HG03378 (cell line): ENCODE measurements around the gene TNNC2.
A peak's percentile ranks its signal among the peaks of the same experiment; 100 is the strongest.
"Not testable (repeated sequence)": the region's sequence is repeated elsewhere in the genome, so short reads cannot be mapped to it uniquely, and the experiment has no call there.

Experiments
- ATAC-seq: cut with Tn5 transposase; IDR thresholded peaks from one replicate; pipeline ENCODE4 v1.9.1; 2021; ENCODE audit warnings: mild to moderate bottlenecking, moderate library complexity; ENCODE audit not compliant: unreplicated experiment

The TNNC2 gene

DNA sequence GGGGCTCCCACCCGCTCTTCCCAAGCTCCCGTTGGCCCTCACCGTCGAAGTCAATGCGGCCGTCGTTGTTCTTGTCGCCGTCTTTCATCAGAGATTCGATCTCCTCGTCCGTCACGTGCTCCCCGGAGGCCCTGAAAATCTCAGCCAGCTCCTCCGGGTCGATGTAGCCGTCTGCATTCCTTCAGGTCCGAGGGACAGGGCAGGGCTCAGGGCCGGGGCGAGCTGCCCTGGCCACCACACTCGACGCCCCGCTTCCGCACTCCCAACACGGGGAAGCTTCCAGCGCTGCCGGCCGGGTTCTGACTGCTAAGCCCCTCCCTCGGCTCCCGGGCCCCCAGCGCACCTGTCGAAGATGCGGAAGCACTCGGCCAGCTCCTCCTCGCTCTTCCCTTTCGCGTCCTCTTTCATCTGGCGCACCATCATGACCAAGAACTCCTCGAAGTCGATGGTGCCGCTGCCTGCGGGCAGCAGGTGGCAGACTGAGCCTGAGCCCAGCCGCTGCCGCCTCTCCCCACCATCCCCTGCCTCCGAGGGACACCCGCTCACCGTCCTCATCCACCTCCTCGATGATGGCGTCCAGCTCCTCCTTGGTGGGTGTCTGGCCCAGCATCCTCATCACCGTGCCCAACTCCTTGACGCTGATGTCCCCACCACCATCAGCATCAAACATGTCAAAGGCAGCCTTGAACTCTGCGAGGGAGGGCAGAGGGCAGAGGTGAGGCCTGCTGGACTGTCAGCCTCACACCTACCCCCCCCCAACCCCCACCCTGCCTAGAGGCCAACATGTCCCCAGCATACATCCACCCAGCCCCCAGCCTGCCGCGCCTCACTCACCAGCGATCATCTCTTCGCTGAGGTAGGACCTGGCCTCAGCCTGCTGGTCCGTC, 2.9 kb downstream of the TNNC2 start:
- no peak for ATAC-seq

DNA sequence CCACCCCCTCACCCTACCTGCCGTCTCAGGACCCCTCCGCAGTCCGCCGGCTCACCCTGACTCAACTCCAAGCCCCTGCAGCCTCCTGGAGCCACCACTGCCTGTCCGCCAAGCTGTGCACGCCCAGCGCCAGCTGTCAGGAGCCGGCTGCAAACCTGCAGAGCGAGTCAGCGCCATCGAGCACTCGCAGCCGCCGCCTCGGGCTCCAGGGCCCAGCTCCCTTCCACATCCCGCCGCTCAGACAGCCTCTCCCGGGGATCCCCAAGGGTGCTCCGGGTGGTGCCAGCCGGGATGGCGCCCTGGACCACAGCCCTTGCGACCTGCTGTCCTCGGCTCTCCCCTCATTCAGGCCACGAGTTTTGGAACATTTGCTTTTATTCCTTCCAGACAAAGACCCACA, 4.3 kb downstream of the TNNC2 start:
- no peak for ATAC-seq

DNA sequence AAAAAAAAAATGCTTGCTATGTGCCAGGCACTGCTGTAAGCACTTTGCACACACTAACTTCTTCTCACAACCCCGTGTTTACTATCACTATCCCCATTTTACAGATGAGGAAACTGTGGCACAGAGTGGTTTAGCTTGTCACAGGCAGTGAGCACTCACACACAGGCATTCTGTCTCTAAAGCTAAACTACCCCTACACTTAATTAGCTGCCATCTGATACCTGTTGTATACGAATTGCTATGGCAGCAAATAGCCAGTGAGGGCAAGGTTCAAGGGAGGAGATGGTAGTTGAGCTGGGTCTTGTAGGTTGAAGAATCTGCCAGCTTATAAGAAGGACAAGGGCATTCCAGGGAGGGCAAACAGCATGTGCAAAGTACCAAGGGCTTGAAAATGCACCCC, 5.2 kb downstream of the TNNC2 start:
- ATAC-seq = no peak

DNA sequence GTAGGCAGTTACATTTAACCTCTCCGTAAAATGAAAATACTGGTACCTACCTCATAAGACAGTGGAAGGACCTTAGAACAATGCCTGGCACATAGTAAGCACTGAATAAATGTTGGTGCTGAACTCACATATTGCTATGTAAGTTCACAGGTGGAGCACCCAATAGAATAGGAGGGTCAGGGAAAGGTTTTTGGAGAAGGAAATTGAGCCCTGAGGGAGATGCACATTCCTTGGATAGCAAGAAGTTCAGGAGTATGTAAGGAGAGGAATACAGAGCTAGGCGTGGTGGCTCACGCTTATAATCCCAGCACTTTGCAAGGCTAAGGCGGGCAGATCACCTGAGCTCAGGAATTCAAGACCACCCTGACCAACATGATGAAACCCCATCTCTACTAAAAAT, 7.6 kb downstream of the TNNC2 start:
- no peak for ATAC-seq

DNA sequence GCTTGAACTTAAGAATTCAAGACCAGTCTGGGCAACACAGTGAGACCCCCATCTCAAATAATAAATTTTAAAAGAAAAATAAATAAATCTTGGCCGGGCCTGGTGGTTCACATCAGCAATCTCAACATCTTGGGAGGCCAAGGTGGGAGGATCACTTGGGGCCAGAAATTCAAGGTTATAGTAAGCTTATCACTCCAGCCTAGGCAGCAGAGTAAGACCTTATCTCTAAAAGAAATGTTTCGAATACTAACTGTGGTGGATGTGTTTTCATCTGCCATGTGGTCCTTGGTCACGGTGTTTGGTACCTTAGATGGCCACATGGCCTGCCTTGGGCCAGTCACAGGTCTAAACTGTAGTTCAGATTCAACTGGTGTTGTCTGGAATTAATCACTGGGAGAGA, 8.9 kb downstream of the TNNC2 start:
- ATAC-seq = no peak

DNA sequence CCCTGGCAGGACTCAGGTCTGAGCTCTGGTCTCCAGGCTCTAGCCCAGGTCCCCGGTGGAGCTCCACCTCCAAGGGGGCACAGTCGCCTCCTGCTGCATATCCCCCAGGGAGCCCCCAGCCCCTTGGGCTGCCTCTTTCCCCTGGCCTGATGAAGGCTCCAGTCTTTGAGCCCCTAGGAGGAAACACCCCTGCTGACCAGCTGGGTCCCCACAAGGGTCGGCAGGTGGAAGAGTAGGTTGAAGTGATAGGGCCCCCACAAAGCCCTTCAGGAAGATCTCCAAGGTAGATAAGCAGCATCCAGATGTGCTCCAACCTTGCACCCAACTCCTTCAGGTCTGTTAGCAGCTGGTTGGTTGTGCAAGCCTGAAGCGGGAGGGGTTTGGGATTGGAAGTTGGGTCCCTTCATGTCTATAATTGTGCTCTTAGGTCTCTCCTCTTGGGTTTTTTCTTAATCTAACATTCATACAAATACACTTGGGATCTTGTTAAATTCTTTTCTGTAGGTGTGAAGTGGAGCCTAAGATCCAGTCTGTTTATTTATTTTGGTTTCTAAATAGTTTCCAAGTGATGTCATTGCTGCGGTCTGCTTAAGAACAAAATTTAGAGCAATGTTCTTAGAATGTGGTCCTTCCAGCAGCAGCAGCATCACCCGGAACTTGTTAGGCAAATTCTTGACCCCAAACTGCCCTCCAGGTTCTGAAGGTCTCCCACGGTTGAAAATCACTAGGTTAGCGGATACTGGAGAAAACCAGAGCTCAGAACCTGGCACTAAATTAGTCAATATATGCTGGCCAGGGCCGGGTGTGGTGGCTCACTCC, 9.5 kb downstream of the TNNC2 start:
- no peak for ATAC-seq

DNA sequence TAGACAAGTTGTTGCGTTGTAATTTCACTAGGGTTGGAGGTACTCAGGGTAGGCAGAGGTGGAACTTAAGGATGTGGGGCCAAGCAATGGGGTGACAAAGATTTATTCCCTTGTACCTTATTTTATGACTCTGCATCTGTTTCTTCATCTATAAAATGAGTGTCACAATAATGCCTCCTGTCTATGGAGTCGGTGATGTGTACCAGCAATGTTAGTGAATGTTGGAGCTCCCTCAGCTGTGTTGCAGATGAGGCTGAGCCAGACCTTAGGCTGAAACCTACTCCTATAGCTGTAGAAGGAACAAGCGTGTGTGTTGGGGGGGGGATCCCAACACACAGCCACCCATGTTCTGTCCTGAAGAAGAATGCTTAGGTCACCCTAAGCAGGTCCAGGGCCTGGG, 10.2 kb downstream of the TNNC2 start:
- no peak for ATAC-seq

DNA sequence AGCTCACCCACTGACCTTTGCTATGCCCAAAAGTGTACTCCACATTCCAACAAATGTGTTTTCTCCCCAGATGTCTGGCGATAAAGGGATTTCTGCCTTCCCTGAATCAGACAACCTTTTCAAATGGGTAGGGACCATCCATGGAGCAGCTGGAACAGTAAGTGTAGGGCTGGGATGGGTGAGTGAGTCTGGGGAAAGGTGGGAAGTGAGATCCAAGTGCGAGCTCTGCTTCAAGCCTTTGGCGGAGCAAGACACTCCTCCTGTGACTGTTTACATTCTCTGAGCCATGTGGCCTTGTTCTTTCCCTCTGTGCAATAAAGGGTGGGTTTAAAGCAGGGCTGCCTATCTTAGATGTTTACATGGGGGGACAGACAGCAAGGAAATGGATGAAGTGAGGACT, 12.8 kb downstream of the TNNC2 start:
- no peak for ATAC-seq

DNA sequence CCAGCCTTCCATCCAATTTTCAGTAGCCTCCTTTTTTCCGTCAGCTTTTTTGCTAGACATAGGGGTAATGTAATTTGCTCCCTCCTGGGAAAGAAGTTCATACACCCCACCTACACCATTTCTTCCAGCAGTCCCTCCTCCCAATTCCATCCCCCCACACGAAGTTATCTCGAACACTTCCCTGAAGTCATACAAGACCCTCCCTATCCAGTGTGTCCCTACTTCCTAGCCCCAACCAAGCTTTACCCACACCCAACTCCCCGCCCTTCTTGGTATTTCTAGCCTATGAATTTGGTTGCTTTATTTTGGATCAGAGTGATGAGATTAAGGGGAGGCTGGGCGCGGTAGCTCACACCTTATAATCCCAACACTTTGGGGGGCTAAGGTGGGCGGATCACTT, 13.6 kb downstream of the TNNC2 start:
- ATAC-seq = no peak

DNA sequence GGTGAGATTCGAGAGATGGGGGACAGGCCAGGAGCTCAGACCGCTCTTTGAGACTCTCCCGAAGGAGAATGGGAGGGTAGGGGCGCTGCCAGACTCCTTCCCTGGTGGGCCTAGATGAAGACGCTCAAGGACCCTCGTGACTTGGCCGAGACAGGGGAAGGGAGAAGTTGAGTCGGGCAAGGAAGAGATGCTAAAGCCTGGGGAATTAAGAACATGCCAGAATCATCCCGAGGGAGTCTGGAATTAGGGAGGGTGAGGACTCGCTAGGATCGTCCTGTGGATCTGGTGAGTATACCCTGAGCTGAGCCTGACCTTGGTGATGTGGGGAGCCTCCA, 14.1 kb downstream of the TNNC2 start:
- ATAC-seq = no peak

DNA sequence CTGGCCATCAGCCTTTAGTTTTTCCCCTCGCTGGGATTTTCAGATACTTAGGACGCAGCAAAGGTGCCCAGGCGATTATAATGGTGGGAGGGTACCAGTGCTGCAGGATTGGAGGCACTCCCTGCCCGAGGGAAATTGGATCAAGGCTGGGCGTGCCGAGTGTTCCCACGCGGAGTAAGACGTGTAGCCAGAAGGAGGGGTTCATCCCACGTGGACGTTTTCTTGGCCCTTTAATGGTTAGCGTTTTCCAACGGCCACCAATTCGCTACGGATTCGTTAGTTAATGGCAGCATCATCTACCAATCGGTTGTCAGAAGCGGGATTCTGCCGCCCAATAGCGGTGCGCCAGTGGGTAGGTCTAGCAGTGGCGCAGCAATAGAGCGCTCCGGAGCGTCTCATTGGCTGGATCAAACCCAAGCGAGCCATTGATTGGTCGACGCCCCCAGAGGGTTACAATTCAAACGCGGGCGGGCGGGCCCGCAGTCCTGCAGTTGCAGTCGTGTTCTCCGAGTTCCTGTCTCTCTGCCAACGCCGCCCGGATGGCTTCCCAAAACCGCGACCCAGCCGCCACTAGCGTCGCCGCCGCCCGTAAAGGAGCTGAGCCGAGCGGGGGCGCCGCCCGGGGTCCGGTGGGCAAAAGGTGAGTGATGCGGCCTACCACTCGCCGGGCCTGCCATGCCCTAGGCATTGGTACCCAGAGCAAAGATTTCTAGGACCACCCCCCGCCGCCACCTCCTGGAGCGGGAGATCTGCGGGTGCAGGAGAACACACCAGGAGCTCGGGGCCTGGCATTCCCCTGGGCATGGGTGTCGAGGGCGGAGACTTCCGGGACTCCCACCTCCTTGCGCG, 14.7 kb downstream of the TNNC2 start, which contains the start of gene UBE2C:
Gene UBE2C, plus strand, starts transcription at position 488 of the 849 bp plus-strand sequence. Its CDS starts 52 bp downstream, at position 540.
- ATAC-seq = peak; percentile 95

DNA sequence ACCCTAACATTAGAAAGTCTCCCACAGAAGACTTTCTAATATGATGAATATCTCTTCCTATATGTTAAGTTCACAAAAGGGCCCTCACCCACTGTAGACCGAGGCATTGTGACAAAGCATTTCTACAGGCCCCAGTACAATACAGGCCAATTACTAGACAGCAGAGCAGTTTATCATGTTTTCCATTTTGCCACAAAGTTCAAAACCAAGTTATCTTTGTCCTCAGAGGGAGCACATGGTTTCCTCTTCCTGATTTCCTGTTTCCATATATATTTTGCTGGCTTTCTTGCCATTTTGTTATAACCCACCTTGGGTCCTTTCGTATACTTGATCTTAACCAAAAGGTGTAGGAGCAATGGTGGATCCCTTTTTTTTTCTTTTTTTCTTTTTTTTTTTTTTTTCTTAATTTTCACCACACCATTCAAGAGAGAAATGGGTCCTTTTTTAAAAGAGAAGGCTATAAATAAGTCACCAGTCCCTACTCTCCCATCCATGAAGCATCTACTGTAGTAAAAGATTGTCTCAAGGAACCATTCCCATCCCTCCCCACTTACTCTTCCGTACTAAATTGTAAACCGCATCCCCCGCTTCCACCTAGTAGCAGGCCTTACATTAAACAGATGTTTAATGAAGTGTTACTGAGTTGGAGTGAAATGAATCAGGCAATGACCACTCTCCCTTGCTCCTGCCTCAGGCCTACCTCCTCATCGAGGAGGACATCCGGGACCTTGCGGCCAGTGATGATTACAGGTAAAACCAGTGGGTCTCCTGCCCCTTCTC, 16.7 kb downstream of the TNNC2 start:
- ATAC-seq = no peak

DNA sequence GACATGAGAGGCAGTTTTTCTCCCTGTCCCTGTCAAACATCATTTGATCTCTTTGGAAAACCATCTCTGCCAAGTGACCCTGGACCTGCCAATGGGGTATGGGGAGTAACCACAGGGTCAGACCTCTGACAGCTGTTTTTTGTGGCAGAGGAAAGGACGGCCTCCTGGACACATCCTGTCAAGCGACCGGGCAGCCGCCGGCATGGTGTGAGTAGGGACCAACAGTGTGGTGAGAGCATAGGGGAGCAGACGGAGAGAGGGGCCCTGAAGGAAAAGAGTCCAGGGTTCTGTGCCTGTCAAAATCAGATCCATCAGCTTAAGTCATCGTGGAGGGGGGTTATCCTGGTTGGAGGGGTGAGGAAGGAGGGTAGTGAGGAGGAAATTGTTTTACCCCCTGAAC, 25.3 kb downstream of the TNNC2 start:
- ATAC-seq = no peak

DNA sequence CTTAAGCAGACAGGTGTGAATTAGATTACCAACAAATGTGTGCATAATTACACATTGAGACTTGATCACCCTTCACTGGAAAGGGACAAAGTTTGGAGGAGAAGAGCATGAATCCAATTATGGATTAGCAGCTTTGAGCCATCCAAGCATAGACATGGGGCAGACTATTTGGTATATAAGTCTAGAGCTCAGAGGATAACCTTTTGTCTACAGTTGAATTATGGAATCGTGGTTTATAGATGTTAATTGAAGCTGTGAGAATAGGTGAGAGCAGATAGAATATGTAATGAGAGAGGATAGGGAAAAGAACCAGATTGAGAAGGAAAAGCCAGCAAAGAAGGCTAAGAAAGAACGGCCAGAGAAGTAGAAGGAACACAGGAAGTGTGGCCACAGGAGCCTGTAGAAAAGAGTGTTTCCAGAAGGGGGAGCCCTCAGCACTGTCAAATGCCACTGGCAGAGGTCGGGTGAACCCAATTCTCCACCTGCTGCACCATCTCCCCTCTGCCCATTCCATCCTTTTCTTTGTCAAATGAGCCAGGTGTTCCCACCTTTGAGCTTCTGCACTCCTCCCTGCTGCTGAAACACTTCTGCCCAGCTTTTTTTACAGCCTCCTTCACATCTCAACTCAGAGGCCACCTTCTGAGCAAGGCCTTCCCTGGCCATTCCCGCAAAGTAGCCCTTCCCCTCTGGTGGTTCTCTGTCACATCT, 28.0 kb downstream of the TNNC2 start:
- no peak for ATAC-seq

DNA sequence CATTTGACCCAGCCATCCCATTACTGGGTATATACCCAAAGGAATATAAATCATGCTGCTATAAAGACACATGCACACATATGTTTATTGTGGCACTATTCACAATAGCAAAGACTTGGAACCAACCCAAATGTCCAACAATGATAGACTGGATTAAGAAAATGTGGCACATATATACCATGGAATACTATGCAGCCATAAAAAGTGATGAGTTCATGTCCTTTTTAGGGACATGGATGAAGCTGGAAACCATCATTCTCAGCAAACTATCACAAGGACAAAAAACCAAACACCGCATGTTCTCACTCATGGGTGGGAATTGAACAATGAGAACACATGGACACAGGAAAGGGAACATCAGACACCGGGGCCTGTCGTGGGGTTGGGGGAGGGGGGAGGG, 29.2 kb downstream of the TNNC2 start:
- not testable (repeated sequence) for ATAC-seq

DNA sequence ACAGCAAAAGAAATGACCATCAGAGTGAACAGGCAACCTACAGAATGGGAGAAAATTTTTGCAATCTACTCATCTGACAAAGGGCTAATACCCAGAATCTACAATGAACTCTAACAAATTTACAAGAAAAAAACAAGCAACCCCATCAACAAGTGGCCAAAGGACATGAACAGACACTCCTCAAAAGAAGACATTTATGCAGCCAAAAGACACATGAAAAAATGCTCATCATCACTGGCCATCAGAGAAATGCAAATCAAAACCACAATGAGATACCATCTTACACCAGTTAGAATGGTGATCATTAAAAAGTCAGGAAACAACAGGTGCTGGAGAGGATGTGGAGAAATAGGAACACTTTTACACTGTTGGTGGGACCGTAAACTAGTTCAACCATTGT, 29.6 kb downstream of the TNNC2 start:
- ATAC-seq = not testable (repeated sequence)

DNA sequence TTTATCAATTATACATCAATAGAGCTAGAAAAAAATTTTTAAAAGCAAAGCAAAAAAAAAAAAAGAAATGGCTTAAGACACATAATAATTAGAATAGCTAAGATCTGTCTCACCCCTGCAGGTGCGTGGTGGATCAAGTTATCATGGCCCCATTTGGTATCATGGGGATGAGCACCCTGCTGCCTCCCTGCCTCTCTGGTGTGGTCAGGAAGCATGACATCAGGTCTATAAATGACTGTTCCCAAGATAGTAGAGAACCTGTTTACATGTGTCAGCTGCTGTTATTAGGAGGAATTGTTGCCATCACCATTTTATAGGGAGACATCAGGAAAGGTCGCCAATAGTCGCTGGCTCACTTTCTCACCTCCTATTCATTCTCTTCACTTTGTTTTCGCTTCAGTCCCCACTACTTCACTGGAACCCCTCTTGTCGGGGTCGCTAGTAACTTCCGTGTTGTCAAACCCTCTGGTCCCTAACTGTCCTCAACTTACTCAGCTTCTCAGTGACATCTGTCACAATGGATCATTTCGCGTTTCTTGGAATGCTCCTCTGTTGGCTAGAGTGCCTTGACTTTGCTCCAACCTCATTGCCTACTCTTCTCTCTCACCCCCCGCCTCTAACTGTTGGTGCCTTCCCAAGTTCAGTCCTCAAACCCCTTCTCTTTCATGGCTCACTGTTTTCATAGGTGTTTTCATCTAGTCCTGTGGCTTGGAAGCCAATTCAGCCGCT, 30.6 kb downstream of the TNNC2 start:
- no peak for ATAC-seq

DNA sequence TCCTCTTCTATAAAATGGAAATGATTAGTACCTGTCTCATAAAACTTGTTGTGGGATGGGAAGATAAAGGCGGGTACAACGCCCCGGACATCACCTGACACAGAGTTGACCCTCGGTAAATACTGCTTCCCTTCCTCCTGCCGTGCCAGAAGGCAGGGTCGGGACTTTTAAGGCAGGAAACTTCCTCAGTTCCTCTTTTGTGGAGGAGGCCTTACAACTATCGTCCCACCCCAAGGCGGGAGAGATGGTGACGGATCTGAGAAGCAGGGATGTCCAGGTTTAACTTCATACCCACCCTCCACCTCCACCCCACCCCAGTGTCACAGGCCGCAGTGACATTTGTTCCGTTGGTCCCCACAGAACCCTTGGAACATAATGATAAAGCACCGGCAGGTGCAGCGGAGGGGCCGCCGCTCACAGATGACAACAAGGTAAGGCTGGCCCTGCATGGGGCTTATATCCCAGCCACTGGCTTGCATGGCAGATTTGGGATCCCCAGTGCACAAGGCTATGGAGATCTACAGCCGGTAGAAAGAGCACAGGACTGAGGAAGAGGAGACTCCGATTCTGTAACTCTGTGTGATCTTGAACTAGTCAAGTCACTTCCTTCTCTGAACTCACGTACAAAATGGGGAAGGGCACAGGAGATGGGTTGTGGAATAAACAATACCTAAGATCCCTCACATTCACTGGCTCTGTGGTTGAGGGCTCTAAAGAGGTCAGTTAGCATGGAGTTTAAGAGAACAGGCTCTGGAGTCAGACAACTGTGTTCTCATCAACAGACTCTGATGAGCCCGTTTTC, 34.6 kb downstream of the TNNC2 start:
- no peak for ATAC-seq
